ENCODE data around the gene SLMAP.

The SLMAP gene

GRCh38 chr3:57927166-57927565 lies 171.1 kb downstream of the SLMAP start:
- TF ChIP-seq GABPA (IDR thresholded peaks at IDR 0.05; ENCODE audit: low read depth) = no peak
- TF ChIP-seq SPI1 (IDR thresholded peaks at IDR 0.05; ENCODE audit: borderline replicate concordance, low read depth) = no peak
- TF ChIP-seq REST (IDR thresholded peaks at IDR 0.05; ENCODE audit: insufficient replicate concordance, low read depth) = no peak
- no peak for TF ChIP-seq CTCF (IDR thresholded peaks at IDR 0.05; ENCODE audit: insufficient read depth, low read length)
- no peak for TF ChIP-seq POLR2AphosphoS5 (IDR thresholded peaks at IDR 0.05; ENCODE audit: low read depth)
- Histone ChIP-seq H3K27me3 (ENCODE audit: insufficient read depth, poor library complexity, severe bottlenecking) (no peaks in the 10 kb centered on the region), H3K27ac (replicated peaks) (no peak overlapping the region), H3K4me3 (replicated peaks; ENCODE audit: insufficient read depth, low read length) (no peak overlapping the region)
- DNase-seq (ENCODE audit: low read depth in 1 of 2, low spot score in 1 of 2) = no peak

- no peak for DNase-seq (ENCODE audit: low read depth in 1 of 2, low spot score in 1 of 2)
- Histone ChIP-seq H3K27ac (replicated peaks) (no peak overlapping the region), H3K27me3 (ENCODE audit: insufficient read depth, poor library complexity, severe bottlenecking) (no peaks in the 10 kb centered on the region), H3K4me3 (replicated peaks; ENCODE audit: insufficient read depth, low read length) (no peak overlapping the region)
- no peak for TF ChIP-seq REST (IDR thresholded peaks at IDR 0.05; ENCODE audit: insufficient replicate concordance, low read depth)
Measured at GRCh38 chr3:57927916-57928315, 171.8 kb downstream of the SLMAP start.

GRCh38 chr3:57928511-57928910 lies 172.4 kb downstream of the SLMAP start:
- H3K27ac ChIP-seq (replicated peaks) = no peak overlapping the region
- DNase-seq (ENCODE audit: low read depth in 1 of 2, low spot score in 1 of 2) = no peak
- H3K4me3 ChIP-seq (replicated peaks; ENCODE audit: insufficient read depth, low read length) = no peak overlapping the region
- TF ChIP-seq SPI1 (IDR thresholded peaks at IDR 0.05; ENCODE audit: borderline replicate concordance, low read depth) (no peak), POLR2AphosphoS5 (IDR thresholded peaks at IDR 0.05; ENCODE audit: low read depth) (no peak), GABPA (IDR thresholded peaks at IDR 0.05; ENCODE audit: low read depth) (no peak), CTCF (IDR thresholded peaks at IDR 0.05; ENCODE audit: insufficient read depth, low read length) (no peak), REST (IDR thresholded peaks at IDR 0.05; ENCODE audit: insufficient replicate concordance, low read depth) (no peak)
- H3K27me3 ChIP-seq (ENCODE audit: insufficient read depth, poor library complexity, severe bottlenecking) = no peaks in the 10 kb centered on the region

GRCh38 chr3:57929988-57930387 lies 173.9 kb downstream of the SLMAP start:
- no peaks in the 10 kb centered on the region for H3K27me3 ChIP-seq (ENCODE audit: insufficient read depth, poor library complexity, severe bottlenecking)
- H3K27ac ChIP-seq (replicated peaks) = no peak overlapping the region
- no peak for TF ChIP-seq GABPA (IDR thresholded peaks at IDR 0.05; ENCODE audit: low read depth)
- no peak for TF ChIP-seq CTCF (IDR thresholded peaks at IDR 0.05; ENCODE audit: insufficient read depth, low read length)
- no peak for TF ChIP-seq SPI1 (IDR thresholded peaks at IDR 0.05; ENCODE audit: borderline replicate concordance, low read depth)
- TF ChIP-seq POLR2AphosphoS5 (IDR thresholded peaks at IDR 0.05; ENCODE audit: low read depth) = no peak
- TF ChIP-seq REST (IDR thresholded peaks at IDR 0.05; ENCODE audit: insufficient replicate concordance, low read depth) = no peak
- DNase-seq (ENCODE audit: low read depth in 1 of 2, low spot score in 1 of 2) = no peak
- H3K4me3 ChIP-seq (replicated peaks; ENCODE audit: insufficient read depth, low read length) = no peak overlapping the region

Data from HL-60 (cell line).